Activated B cell treated with CpG ODN at 0.5 μM for 24 hours (primary cell): ENCODE measurements around the gene MRPS5. TPM values are rescaled to one million over a fixed set of nuclear protein-coding genes. Genes with fewer than 3 reads are reported as not detected.

Experiments
- ATAC-seq: fragments of 200-7000 bp; cut with Tn5 transposase; one replicate; pipeline ENCODE4 v1.10.0; 2021; ENCODE audit warnings: low read depth, mild to moderate bottlenecking, moderate library complexity
- CTCF ChIA-PET: fragments of 350-600 bp; sonication (Branson Sonifier 250); formaldehyde crosslinking; loops from one replicate; lab custom pipeline; 2021; ENCODE audit warnings: antibody characterized with exemption; lab: Charles Lee
- POLR2A ChIA-PET: fragments of 350-600 bp; sonication (Branson Sonifier 250); formaldehyde crosslinking; loops from one replicate; lab custom pipeline; 2021; ENCODE audit warnings: antibody characterized with exemption; lab: Charles Lee
- DNase-seq: peaks from one replicate; pipeline ENCODE4 v3.0.0; 2022
- H3K27ac Mint-ChIP-seq: one replicate; pipeline ENCODE4 v1.8.0; 2020; ENCODE audit warnings: mixed read lengths
- H3K27me3 Mint-ChIP-seq: one replicate; pipeline ENCODE4 v1.8.0; 2021; ENCODE audit warnings: mixed read lengths
- H3K36me3 Mint-ChIP-seq: one replicate; pipeline ENCODE4 v1.8.0; 2021; ENCODE audit warnings: low read depth, mixed read lengths
- H3K4me1 Mint-ChIP-seq: one replicate; pipeline ENCODE4 v1.8.0; 2021; ENCODE audit warnings: mixed read lengths
- H3K4me3 Mint-ChIP-seq: one replicate; pipeline ENCODE4 v1.8.0; 2020; ENCODE audit warnings: mild to moderate bottlenecking, mixed read lengths
- H3K9me3 Mint-ChIP-seq: one replicate; pipeline ENCODE4 v1.8.0; 2020; ENCODE audit warnings: mixed read lengths
- CTCF ChIP-seq: fragments of 200-600 bp; IDR thresholded peaks from one replicate; pipeline ENCODE4 v1.8.0; 2022; ENCODE audit warnings: antibody characterized with exemption, mild to moderate bottlenecking
- intact Hi-C: fragments of 100-400 bp; cut with micrococcal nuclease; formaldehyde crosslinking; loops from one replicate; pipeline ENCODE4 v1.15.1; 2024
- total RNA-seq: library from RNA; stranded (reverse); gene quantifications from 2 replicates; pipeline ENCODE4 v1.2.3, GENCODE V29; 2022

Gene MRPS5
- total RNA-seq, 1 donor from 2014 or later = 44.4 TPM

GRCh38 chr2:95051626-95052025 lies 70.0 kb downstream of the MRPS5 start:
- H3K4me3 Mint-ChIP-seq = no peak overlapping the region
- TF ChIP-seq CTCF = no peak
- peaks cover 2% of the 10 kb centered on the region for H3K4me1 Mint-ChIP-seq
- no peaks in the 10 kb centered on the region for H3K36me3 Mint-ChIP-seq
- ChIA-PET POLR2A (no interaction called here), CTCF (no interaction called here)
- DNase-seq (no peak), ATAC-seq (no peak)
- no peaks in the 10 kb centered on the region for H3K9me3 Mint-ChIP-seq
- no peak overlapping the region for H3K27ac Mint-ChIP-seq
- H3K27me3 Mint-ChIP-seq = peaks cover 11% of the 10 kb centered on the region
- intact Hi-C loops = no loop called here

- intact Hi-C loops = no loop called here
- Mint-ChIP-seq H3K4me1 (peaks cover 2% of the 10 kb centered on the region), H3K9me3 (no peaks in the 10 kb centered on the region), H3K36me3 (no peaks in the 10 kb centered on the region), H3K27me3 (peaks cover 10% of the 10 kb centered on the region), H3K27ac (no peak overlapping the region), H3K4me3 (no peak overlapping the region)
- DNase-seq = no peak
- TF ChIP-seq CTCF = no peak
- CTCF ChIA-PET = no interaction called here
- POLR2A ChIA-PET = no interaction called here
- ATAC-seq = no peak
These were observed 71.0 kb downstream of the MRPS5 start for GRCh38 chr2:95050385-95051300.

GRCh38 chr2:95049961-95050360 lies 71.6 kb downstream of the MRPS5 start:
- peaks cover 11% of the 10 kb centered on the region for H3K27me3 Mint-ChIP-seq
- no peak overlapping the region for H3K27ac Mint-ChIP-seq
- ATAC-seq = no peak
- intact Hi-C loops = no loop called here
- CTCF ChIA-PET = no interaction called here
- no peaks in the 10 kb centered on the region for H3K9me3 Mint-ChIP-seq
- no peak overlapping the region for H3K4me3 Mint-ChIP-seq
- POLR2A ChIA-PET = no interaction called here
- no peak for TF ChIP-seq CTCF
- peaks cover 2% of the 10 kb centered on the region for H3K4me1 Mint-ChIP-seq
- DNase-seq = no peak
- H3K36me3 Mint-ChIP-seq = no peaks in the 10 kb centered on the region

- H3K27me3 Mint-ChIP-seq = peaks cover 11% of the 10 kb centered on the region
- no peak for TF ChIP-seq CTCF
- H3K27ac Mint-ChIP-seq = no peak overlapping the region
- H3K9me3 Mint-ChIP-seq = no peaks in the 10 kb centered on the region
- DNase-seq = no peak
- intact Hi-C loops = no loop called here
- no peak for ATAC-seq
- no peak overlapping the region for H3K4me3 Mint-ChIP-seq
- no peaks in the 10 kb centered on the region for H3K36me3 Mint-ChIP-seq
- ChIA-PET POLR2A (no interaction called here), CTCF (no interaction called here)
- peaks cover 2% of the 10 kb centered on the region for H3K4me1 Mint-ChIP-seq
These were observed 72.0 kb downstream of the MRPS5 start for GRCh38 chr2:95049683-95049955.

GRCh38 chr2:95048825-95049682 lies 72.6 kb downstream of the MRPS5 start:
- Mint-ChIP-seq H3K36me3 (no peaks in the 10 kb centered on the region), H3K4me3 (no peak overlapping the region), H3K9me3 (no peaks in the 10 kb centered on the region), H3K4me1 (peaks cover 2% of the 10 kb centered on the region), H3K27ac (no peak overlapping the region), H3K27me3 (peaks cover 10% of the 10 kb centered on the region)
- CTCF ChIA-PET = no interaction called here
- POLR2A ChIA-PET = no interaction called here
- intact Hi-C loops = no loop called here
- no peak for ATAC-seq
- DNase-seq = no peak
- no peak for TF ChIP-seq CTCF
